Measurements from ENCODE around the gene PEX16. TPM values are rescaled to one million over a fixed set of nuclear protein-coding genes. Genes with fewer than 3 reads are reported as not detected.

PEX16 gene
- total RNA-seq, 4 donors from 2014 or later: 28.5 to 41.2 (median 29.5) TPM

- 93 to 96% methylated on average over 4 of the region's 4 CpGs for WGBS, 2 donors
- DNase-seq: no peak
- Histone ChIP-seq H3K9me3 (no peaks in the 10 kb centered on the region), H3K4me3 (replicated peaks in 1 of 3) (no peak overlapping the region), H3K27me3 (no peaks in the 10 kb centered on the region), H3K36me3 (peaks cover 16 to 29% of the 10 kb centered on the region in 2 donors), H3K4me1 (no peaks in the 10 kb centered on the region), H3K27ac (no peak overlapping the region)
- intact Hi-C loops (cut with DNase I): no loop called here
- TF ChIP-seq CTCF (IDR thresholded peaks at IDR 0.05): no peak
- TF ChIP-seq POLR2A (IDR thresholded peaks at IDR 0.05): no peak
Measured at GRCh38 chr11:45942381-45942780, 24.7 kb upstream of the PEX16 start.

- H3K27me3 ChIP-seq: no peaks in the 10 kb centered on the region
- no peaks in the 10 kb centered on the region for H3K4me1 ChIP-seq
- no peak for DNase-seq
- intact Hi-C loops (cut with DNase I): no loop called here
- WGBS, 2 donors: 94 to 96% methylated on average over 4 of the region's 4 CpGs
- H3K9me3 ChIP-seq: no peaks in the 10 kb centered on the region
- no peak overlapping the region for H3K27ac ChIP-seq
- TF ChIP-seq POLR2A (IDR thresholded peaks at IDR 0.05) (no peak), CTCF (IDR thresholded peaks at IDR 0.05) (no peak)
- H3K4me3 ChIP-seq (replicated peaks in 1 of 3): no peak overlapping the region
- H3K36me3 ChIP-seq: peaks cover 16 to 24% of the 10 kb centered on the region in 2 donors
Measured at GRCh38 chr11:45941285-45941684, 23.6 kb upstream of the PEX16 start.

GRCh38 chr11:45939836-45940235, 22.2 kb upstream of the PEX16 start:
- Histone ChIP-seq H3K4me3 (replicated peaks in 1 of 3) (no peak overlapping the region), H3K4me1 (no peaks in the 10 kb centered on the region), H3K9me3 (no peaks in the 10 kb centered on the region), H3K27me3 (no peaks in the 10 kb centered on the region), H3K36me3 (peaks cover 20 to 22% of the 10 kb centered on the region in 2 donors), H3K27ac (no peak overlapping the region)
- intact Hi-C loops (cut with DNase I): no loop called here
- DNase-seq: no peak
- TF ChIP-seq POLR2A (IDR thresholded peaks at IDR 0.05): no peak
- no peak for TF ChIP-seq CTCF (IDR thresholded peaks at IDR 0.05)
- 78 to 90% methylated on average over 2 of the region's 2 CpGs for WGBS, 2 donors

- no peaks in the 10 kb centered on the region for H3K4me1 ChIP-seq
- intact Hi-C loops (cut with DNase I): no loop called here
- TF ChIP-seq POLR2A (IDR thresholded peaks at IDR 0.05): no peak
- TF ChIP-seq CTCF (IDR thresholded peaks at IDR 0.05): no peak
- no peaks in the 10 kb centered on the region for H3K9me3 ChIP-seq
- H3K27me3 ChIP-seq: no peaks in the 10 kb centered on the region
- H3K4me3 ChIP-seq (replicated peaks in 1 of 3): no peak overlapping the region
- 94 to 95% methylated on average over 10 of the region's 10 CpGs for WGBS, 2 donors
- no peak for DNase-seq
- H3K27ac ChIP-seq: no peak overlapping the region
- H3K36me3 ChIP-seq: peaks cover 31 to 36% of the 10 kb centered on the region in 2 donors
Measured at GRCh38 chr11:45937916-45938315, 20.2 kb upstream of the PEX16 start.

- TF ChIP-seq POLR2A (IDR thresholded peaks at IDR 0.05) (no peak), CTCF (IDR thresholded peaks at IDR 0.05) (no peak)
- intact Hi-C loops (cut with DNase I): no loop called here
- Histone ChIP-seq H3K4me3 (replicated peaks in 1 of 3) (no peak overlapping the region), H3K27ac (no peak overlapping the region), H3K27me3 (no peaks in the 10 kb centered on the region), H3K9me3 (no peaks in the 10 kb centered on the region), H3K36me3 (peaks cover 33 to 36% of the 10 kb centered on the region in 2 donors), H3K4me1 (no peaks in the 10 kb centered on the region)
- DNase-seq: no peak
- WGBS, 2 donors: 90 to 98% methylated on average over 4 of the region's 4 CpGs
Measured at GRCh38 chr11:45936511-45937054, 18.9 kb upstream of the PEX16 start.
